H54 (cell line): ENCODE data around the gene ACIN1.

Experiments used
- DNase-seq: peaks from one replicate; pipeline ENCODE4 v3.0.0; 2011; ENCODE audit warnings: low spot score, mixed read lengths; ENCODE audit not compliant: insufficient read length
- FAIRE-seq: peaks from 3 replicates; lab custom pipeline; 2011; peaks lifted over from hg19 to GRCh38; lab: Jason Lieb, UNC
- POLR2A ChIP-seq: IDR thresholded peaks from 2 replicates; pipeline ENCODE4 v1.6.1; 2011; ENCODE audit warnings: low read depth, mild to moderate bottlenecking, low read length

ACIN1 gene, protein sequence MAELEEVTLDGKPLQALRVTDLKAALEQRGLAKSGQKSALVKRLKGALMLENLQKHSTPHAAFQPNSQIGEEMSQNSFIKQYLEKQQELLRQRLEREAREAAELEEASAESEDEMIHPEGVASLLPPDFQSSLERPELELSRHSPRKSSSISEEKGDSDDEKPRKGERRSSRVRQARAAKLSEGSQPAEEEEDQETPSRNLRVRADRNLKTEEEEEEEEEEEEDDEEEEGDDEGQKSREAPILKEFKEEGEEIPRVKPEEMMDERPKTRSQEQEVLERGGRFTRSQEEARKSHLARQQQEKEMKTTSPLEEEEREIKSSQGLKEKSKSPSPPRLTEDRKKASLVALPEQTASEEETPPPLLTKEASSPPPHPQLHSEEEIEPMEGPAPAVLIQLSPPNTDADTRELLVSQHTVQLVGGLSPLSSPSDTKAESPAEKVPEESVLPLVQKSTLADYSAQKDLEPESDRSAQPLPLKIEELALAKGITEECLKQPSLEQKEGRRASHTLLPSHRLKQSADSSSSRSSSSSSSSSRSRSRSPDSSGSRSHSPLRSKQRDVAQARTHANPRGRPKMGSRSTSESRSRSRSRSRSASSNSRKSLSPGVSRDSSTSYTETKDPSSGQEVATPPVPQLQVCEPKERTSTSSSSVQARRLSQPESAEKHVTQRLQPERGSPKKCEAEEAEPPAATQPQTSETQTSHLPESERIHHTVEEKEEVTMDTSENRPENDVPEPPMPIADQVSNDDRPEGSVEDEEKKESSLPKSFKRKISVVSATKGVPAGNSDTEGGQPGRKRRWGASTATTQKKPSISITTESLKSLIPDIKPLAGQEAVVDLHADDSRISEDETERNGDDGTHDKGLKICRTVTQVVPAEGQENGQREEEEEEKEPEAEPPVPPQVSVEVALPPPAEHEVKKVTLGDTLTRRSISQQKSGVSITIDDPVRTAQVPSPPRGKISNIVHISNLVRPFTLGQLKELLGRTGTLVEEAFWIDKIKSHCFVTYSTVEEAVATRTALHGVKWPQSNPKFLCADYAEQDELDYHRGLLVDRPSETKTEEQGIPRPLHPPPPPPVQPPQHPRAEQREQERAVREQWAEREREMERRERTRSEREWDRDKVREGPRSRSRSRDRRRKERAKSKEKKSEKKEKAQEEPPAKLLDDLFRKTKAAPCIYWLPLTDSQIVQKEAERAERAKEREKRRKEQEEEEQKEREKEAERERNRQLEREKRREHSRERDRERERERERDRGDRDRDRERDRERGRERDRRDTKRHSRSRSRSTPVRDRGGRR

DNA sequence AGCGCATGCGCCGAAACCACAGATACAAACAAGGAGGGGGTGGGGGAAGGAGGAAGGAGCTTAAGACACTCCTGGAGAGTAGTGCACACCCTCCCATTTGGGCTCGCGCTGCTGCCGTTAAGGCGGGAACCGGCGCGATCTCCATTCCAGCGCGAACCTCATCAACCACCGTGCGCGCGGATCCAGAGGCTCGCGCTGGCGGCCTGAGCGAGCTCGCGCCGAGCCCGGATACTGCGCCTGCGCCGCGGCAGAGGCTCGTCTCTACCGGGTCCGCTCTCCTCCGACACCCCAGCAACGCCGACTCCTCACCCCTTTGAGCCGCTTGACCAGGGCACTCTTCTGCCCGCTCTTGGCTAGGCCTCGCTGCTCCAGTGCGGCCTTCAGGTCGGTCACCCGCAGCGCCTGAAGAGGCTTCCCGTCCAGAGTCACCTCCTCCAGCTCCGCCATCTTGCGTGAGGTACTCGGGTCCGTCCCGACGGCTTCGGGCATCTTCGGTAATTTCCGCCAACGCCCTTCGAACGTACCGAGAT, at the start of gene ACIN1:
TSS of gene ACIN1 (minus strand) at position 471 of the 530 bp plus-strand sequence. CDS start at position 447, 24 bp downstream.
- FAIRE-seq (no peak), DNase-seq (peak; percentile 29)

DNA sequence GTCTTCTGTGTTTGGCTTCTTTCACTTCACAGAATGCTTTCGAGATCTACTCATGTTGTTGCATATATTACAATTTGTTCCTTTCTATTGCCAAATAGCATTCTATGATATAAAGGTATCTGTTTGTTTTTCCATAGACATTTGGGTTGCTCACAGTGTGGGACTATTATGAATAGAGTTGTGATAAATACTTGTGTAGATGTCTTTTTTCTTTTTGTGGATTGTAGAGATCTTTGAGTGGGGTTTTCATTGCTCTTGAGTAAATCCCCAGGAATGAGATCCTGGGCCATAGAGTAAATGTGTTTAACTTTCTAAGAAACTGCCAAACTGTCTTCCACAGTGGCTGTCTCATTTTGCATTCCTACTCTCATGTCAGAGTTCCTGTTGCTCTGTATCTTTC, 49.0 kb upstream of the ACIN1 start:
- DNase-seq = no peak
- no peak for TF ChIP-seq POLR2A
- no peak for FAIRE-seq

More for the DNA sequence above, at the start of gene ACIN1:
- peak; percentile 54 for TF ChIP-seq POLR2A

DNA sequence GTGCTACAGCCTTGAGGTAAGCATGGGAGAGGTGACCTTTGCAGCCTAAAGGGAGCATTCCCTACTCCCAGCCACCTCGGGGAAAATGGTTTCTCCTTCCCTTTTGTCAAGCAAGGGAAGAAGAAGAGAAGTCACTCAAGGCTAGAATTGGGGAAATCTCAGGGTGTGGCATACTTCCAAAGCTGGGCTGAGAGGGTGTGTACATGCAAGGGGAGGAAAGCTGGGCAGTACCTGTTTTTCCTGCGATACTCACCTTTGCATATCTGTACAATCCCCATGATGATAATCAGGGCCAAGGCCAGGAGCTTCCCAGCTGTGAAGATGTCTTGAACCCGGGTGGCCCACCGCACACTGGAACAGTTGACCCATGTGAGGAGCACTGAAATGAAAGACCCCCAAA, 47.9 kb upstream of the ACIN1 start:
- DNase-seq = no peak
- no peak for FAIRE-seq
- TF ChIP-seq POLR2A = no peak

DNA sequence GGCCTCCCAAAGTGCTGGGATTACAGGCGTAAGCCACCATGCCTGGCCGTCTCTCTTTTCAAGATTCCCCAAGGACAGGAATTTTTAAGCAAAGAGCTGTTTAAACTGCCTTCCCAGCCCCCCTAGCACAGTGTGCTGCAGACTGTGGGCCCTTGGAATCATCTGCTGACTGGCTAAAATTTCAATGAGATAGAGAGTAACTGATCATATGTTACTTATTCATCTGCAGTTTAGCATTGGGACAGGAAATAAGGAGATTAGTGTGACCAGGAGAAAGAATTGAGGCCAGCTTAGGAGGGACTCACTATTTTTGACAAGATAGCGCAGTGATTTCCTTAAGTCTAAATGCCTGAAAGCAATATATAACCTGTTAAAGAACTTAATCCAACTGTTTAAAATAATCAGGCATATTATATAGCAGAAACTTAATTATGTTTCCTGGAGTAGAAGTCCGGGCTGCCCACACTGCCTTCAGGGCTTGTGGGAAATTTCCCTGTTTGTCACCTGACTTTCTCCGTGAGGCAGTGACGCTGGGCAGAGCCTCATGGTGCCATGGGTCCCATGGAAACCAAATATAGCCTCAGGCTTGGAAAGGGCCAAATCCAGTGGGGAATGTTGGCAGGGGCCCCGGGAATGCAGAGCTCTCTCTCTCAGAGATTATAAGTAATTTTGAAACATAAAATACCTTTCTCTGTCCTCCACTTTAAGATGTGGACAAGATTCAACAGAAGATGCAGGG, 46.9 kb upstream of the ACIN1 start:
- no peak for FAIRE-seq
- no peak for TF ChIP-seq POLR2A
- DNase-seq = peak; percentile 15

DNA sequence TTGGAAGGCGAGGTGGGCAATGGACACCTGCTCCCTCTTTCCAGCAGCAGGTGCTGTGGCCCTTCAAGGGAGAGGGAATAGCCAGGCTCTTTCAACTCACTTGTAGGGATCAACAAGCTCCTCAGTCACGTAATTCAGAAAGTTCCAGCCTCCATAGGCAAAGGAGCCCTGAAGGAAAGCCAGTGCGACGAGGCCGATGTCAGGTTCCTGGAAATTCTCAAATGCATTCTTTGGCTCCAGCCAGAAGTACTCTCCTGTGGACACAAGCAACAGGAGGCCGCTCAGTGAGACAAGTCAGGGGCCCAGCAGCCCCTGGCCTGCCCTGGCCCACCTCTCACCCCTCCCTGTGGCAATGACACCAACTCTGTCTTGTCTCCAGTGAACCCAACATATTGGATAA, 45.4 kb upstream of the ACIN1 start:
- no peak for DNase-seq
- FAIRE-seq = no peak
- TF ChIP-seq POLR2A = no peak

DNA sequence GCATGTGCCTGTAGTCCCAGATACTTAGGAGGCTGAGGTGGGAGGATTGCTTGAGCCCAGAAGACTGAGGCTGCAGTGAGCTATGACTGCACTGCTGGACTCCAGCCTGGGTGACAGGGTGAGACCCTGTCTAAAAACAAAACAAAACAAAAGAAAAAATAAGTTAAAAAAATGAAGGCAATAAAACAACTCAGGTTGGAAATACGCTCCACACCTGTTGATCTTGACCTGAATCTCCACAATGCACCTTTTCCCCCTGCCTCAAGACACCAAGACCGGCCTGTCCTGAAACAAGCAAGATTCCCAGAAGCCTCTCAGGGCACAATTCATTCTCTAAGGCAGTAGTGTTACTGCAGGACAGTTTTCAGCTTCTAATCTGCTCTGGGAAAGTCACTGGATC, 44.9 kb upstream of the ACIN1 start:
- no peak for FAIRE-seq
- TF ChIP-seq POLR2A = no peak
- no peak for DNase-seq

DNA sequence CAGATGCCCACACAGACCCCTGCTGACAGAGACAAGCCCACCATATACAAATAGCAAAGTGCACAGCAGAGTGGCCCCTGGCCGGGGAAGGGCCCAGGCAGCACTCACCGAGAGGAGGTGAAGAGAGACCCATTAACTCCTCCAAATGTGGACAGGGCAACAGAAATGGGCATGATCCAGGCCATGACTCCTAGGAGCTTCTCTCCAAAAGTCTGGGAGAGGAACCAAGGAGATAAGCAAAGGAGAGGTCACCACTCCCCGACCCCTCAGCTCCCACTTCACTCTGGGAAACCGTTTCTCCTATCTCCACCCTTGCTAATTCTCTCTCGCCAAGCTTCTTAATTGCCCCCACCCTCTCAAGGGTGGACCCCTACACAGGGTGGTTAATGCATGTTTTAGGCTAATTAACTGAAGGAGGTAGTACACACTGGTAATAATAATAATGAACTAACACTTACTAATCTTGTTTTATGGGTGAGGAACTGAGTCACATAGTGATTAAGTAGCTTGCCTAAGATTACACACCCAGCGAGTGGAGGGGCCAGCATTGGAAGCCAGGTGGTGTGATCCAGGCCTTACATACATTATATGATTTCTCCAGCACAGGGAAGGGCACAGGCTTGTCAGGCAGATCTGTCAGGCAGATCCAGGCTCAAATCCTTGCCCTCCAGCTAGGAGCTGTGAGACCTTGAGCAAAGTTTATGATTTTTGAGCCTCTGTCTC, 43.0 kb upstream of the ACIN1 start:
- DNase-seq = no peak
- no peak for FAIRE-seq
- no peak for TF ChIP-seq POLR2A

DNA sequence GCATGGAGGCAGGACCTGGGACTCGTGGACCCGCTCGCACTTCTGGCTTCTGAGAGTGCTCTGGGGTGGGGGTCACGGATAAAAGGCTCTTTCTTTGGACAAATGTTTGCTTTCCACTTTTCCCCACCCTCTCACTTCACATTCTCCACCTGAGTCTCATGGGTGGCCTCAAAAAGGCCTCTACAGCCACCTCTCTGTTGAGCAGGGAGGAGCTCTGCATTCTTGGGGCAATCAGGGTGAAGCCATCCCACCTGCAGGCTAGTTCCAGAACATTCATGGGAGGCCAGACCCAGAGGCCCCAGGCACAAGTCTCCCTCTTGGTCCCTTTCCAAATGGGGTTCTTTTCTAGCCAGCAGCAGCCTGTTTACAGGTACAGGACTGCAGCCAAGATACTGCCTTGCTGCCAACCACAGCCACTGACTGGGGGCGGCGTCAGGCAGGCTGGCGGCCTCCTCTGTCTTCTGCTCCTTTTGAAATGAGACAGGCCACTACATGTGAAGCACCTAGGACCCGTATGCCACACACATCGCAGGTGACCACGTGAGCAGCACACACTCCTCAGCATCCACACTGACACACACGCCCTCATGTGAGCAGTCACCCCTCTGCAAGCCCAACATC, 42.4 kb upstream of the ACIN1 start:
- DNase-seq (no peak), FAIRE-seq (no peak)
- TF ChIP-seq POLR2A = no peak

DNA sequence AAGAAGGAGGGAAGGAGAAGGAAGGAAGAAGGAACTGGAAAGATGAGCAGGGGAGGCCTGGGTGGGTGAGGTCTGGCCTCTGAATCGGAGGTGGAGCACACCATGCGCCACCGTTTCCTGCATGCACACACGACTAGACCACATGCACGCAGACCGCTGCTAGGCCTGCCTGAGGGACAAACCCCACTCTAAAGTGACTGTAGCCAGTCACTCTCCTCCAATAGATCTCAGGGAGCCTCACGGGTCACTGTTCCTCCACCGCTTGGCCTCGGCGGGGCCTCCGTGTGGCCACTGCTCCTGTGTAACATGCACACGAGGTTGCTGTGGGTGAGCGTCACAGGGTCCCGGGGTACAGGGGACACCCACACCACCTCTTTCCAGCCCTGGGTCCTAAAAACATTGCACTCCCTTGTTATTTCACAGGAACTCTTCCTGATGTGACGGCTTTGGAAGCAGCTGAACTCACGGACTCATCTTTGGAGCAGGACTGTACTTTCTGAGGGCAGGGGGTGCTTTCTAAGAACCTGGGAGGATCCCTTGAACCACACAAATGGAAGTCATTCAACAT, 41.7 kb upstream of the ACIN1 start:
- DNase-seq = no peak
- no peak for FAIRE-seq
- TF ChIP-seq POLR2A = no peak

DNA sequence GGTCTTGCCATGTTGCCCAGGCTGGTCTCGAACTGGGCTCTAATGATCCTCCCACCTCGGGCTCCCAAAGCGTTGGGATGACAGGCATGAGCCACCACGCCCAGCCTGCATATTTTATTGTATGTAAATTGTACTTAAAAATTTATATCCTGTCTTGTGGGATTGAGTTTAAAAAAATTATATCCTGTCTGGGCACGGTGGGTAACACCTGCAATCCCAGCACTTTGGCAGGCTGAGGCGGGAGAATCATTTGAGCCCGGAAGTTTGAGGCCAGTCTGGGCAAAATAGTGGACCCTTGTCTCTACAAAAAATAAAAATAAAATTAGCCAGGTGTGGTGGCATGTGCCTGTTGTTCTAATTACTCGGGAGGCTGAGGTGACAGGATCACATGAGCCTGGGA, 38.0 kb upstream of the ACIN1 start:
- FAIRE-seq = no peak
- no peak for DNase-seq
- no peak for TF ChIP-seq POLR2A

DNA sequence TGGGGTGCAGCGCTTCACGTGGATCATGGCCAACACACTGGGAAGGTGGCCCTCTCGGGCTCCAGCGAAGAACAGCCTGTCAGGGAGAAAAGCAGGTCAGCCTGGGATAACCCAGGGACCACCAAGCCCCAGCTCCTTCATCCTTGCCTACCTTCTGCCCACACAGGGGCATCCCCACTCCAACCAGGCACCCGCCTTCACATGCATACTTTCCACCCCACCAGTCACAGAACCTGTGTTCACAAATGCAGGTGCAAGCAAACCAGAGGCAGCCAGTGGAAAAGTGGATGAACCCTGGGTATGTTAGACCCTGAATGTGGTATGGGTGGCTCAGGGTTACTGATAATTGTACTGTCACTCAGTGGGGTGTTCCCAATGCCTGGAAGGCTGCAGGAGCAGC, 36.5 kb upstream of the ACIN1 start:
- DNase-seq (no peak), FAIRE-seq (no peak)
- no peak for TF ChIP-seq POLR2A
